IMR-90 (cell line): ENCODE results near the gene RASSF5. TPM values are rescaled to one million over a fixed set of nuclear protein-coding genes. Genes with fewer than 3 reads are reported as not detected.

Experiments
- ATAC-seq: fragments of 200-7000 bp; cut with Tn5 transposase; 2 replicates; pipeline ENCODE4 v1.9.1; 2020; ENCODE audit warnings: low read depth, mild to moderate bottlenecking, moderate library complexity
- BruUV-seq: library from RNA; stranded (reverse); fragments of 400-500 nt; replicated peaks from 2 replicates; lab custom pipeline; 2021; lab: Mats Ljungman, UMichigan
- CTCF ChIA-PET: fragments of 300-600 bp; formaldehyde crosslinking; extraction: SDS; loops from one replicate; lab custom pipeline; 2021; ENCODE audit warnings: antibody characterized with exemption; lab: Yijun Ruan, JAX
- POLR2A ChIA-PET: fragments of 300-600 bp; sonication (Branson Sonifier 250); formaldehyde crosslinking; loops from one replicate; lab custom pipeline; 2022; ENCODE audit warnings: antibody characterized with exemption; ENCODE audit not compliant: unreplicated experiment; lab: Charles Lee
- DNase-seq: peaks from one replicate; pipeline ENCODE4 v3.0.0; 2013
- H2AFZ ChIP-seq: replicated peaks from 2 replicates; pipeline ENCODE3; 2013; ENCODE audit warnings: low read length, mild to moderate bottlenecking; ENCODE audit not compliant: poor library complexity
- H2AK5ac ChIP-seq: 2 replicates; pipeline ENCODE4 v1.6.1; 2013; ENCODE audit warnings: low read depth, low read length, inconsistent platforms
- H2AK9ac ChIP-seq: replicated peaks from 2 replicates; pipeline ENCODE3; 2013; ENCODE audit warnings: mild to moderate bottlenecking, low read depth, low read length, moderate library complexity; ENCODE audit not compliant: poor library complexity
- H2BK120ac ChIP-seq: 2 replicates; pipeline ENCODE4 v1.6.1; 2013; ENCODE audit warnings: low read depth, low read length, inconsistent platforms
- H2BK15ac ChIP-seq: 3 replicates; pipeline ENCODE4 v1.6.1; 2013; ENCODE audit warnings: low read depth, low read length, inconsistent platforms
- H2BK20ac ChIP-seq: 2 replicates; pipeline ENCODE4 v1.6.1; 2013; ENCODE audit warnings: low read depth, mild to moderate bottlenecking, inconsistent platforms, low read length, moderate library complexity
- H2BK5ac ChIP-seq: 2 replicates; pipeline ENCODE4 v1.6.1; 2013; ENCODE audit warnings: mild to moderate bottlenecking, low read depth, low read length, inconsistent platforms; ENCODE audit not compliant: poor library complexity, severe bottlenecking
- H3K14ac ChIP-seq: replicated peaks from 2 replicates; pipeline ENCODE4 v1.6.1; 2013; ENCODE audit warnings: low read depth, low read length, inconsistent platforms
- H3K18ac ChIP-seq: 2 replicates; pipeline ENCODE4 v1.6.1; 2013; ENCODE audit warnings: low read depth, low read length, control low read depth
- H3K23ac ChIP-seq: 2 replicates; pipeline ENCODE4 v1.6.1; 2013; ENCODE audit warnings: low read depth, low read length, inconsistent platforms
- H3K27ac ChIP-seq: 2 replicates; pipeline ENCODE4 v1.5.1; 2013; ENCODE audit warnings: mild to moderate bottlenecking, control low read depth, low read length; ENCODE audit not compliant: insufficient read depth
- H3K27me3 ChIP-seq: 2 replicates; pipeline ENCODE4 v1.6.1; 2013; ENCODE audit warnings: low read length; ENCODE audit not compliant: control insufficient read depth, insufficient read depth
- H3K36me3 ChIP-seq: 2 replicates; pipeline ENCODE4 v1.6.1; 2013; ENCODE audit warnings: low read length, mixed read lengths; ENCODE audit not compliant: control insufficient read depth, insufficient read depth
- H3K4ac ChIP-seq: 2 replicates; pipeline ENCODE4 v1.6.1; 2013; ENCODE audit warnings: low read depth, low read length, inconsistent platforms
- H3K4me1 ChIP-seq: 2 replicates; pipeline ENCODE4 v1.6.1; 2013; ENCODE audit warnings: low read length, mixed read lengths; ENCODE audit not compliant: control insufficient read depth, insufficient read depth
- H3K4me2 ChIP-seq: 2 replicates; pipeline ENCODE4 v1.6.1; 2013; ENCODE audit warnings: low read depth, mild to moderate bottlenecking, control low read depth, low read length, moderate library complexity
- H3K4me3 ChIP-seq: 2 replicates; pipeline ENCODE4 v1.5.1; 2013; ENCODE audit warnings: low read depth, mild to moderate bottlenecking, control low read depth, low read length, moderate library complexity; ENCODE audit not compliant: insufficient read depth
- H3K56ac ChIP-seq: 2 replicates; pipeline ENCODE4 v1.6.1; 2013; ENCODE audit warnings: low read length, inconsistent platforms; ENCODE audit not compliant: insufficient read depth; ENCODE audit errors: extremely low read depth
- H3K79me1 ChIP-seq, 2 experiments: 2 replicates each; pipeline ENCODE4 v1.6.1; 2013; ENCODE audit warnings: low read length in 2 of 2, inconsistent platforms in 1 of 2, low read depth in 1 of 2
- H3K9ac ChIP-seq: 2 replicates; pipeline ENCODE4 v1.6.1; 2013; ENCODE audit warnings: low read depth, low read length, control low read depth
- H3K9me1 ChIP-seq: 2 replicates; pipeline ENCODE4 v1.6.1; 2013; ENCODE audit warnings: low read length, inconsistent platforms; ENCODE audit not compliant: insufficient read depth
- H3K9me3 ChIP-seq: 2 replicates; pipeline ENCODE4 v1.6.1; 2013; ENCODE audit warnings: low read length; ENCODE audit not compliant: control insufficient read depth, insufficient read depth
- H4K20me1 ChIP-seq: 2 replicates; pipeline ENCODE4 v1.6.1; 2013; ENCODE audit warnings: low read length, inconsistent platforms; ENCODE audit not compliant: insufficient read depth
- H4K5ac ChIP-seq: 2 replicates; pipeline ENCODE4 v1.6.1; 2013; ENCODE audit warnings: mild to moderate bottlenecking, low read depth, low read length, control low read depth
- H4K8ac ChIP-seq, 2 experiments: 2 replicates each; pipeline ENCODE4 v1.6.1; 2013; ENCODE audit warnings: low read depth in 2 of 2, low read length in 2 of 2, control low read depth in 1 of 2, inconsistent platforms in 1 of 2
- H4K91ac ChIP-seq: 2 replicates; pipeline ENCODE4 v1.6.1; 2013; ENCODE audit warnings: low read depth, low read length, inconsistent platforms; ENCODE audit not compliant: insufficient read depth
- BHLHE40 ChIP-seq: fragments of 150-350 bp; IDR thresholded peaks from 2 replicates; pipeline ENCODE4 v1.6.1; 2016; ENCODE audit warnings: mild to moderate bottlenecking, low read depth, low read length
- CEBPB ChIP-seq: IDR thresholded peaks from 2 replicates; pipeline ENCODE4 v1.6.1; 2012; ENCODE audit warnings: low read depth, low read length, improper control_type of control experiment
- CHD1 ChIP-seq: IDR thresholded peaks from 2 replicates; pipeline ENCODE4 v1.6.1; 2012; ENCODE audit warnings: low read depth, low read length, improper control_type of control experiment
- CTCF ChIP-seq: conservative IDR thresholded peaks from 2 replicates; pipeline ENCODE4 v1.5.1; 2012; ENCODE audit warnings: mild to moderate bottlenecking, low read depth, low read length, improper control_type of control experiment
- FOS ChIP-seq: fragments of 150-350 bp; IDR thresholded peaks from 2 replicates; pipeline ENCODE4 v1.6.1; 2016; ENCODE audit warnings: low read depth, low read length
- MAFK ChIP-seq: IDR thresholded peaks from 2 replicates; pipeline ENCODE4 v1.6.1; 2012; ENCODE audit warnings: low read depth, low read length, improper control_type of control experiment
- MAZ ChIP-seq: IDR thresholded peaks from 2 replicates; pipeline ENCODE4 v1.6.1; 2012; ENCODE audit warnings: low read depth, mild to moderate bottlenecking, low read length, improper control_type of control experiment, moderate library complexity, borderline replicate concordance
- MXI1 ChIP-seq: IDR thresholded peaks from 2 replicates; pipeline ENCODE4 v1.6.1; 2012; ENCODE audit warnings: low read depth, mild to moderate bottlenecking, low read length, moderate library complexity, borderline replicate concordance
- NFE2L2 ChIP-seq: fragments of 150-350 bp; IDR thresholded peaks from 2 replicates; pipeline ENCODE4 v1.6.1; 2016; ENCODE audit warnings: low read depth, mild to moderate bottlenecking, low read length
- POLR2A ChIP-seq: IDR thresholded peaks from 2 replicates; pipeline ENCODE4 v1.6.1; 2012; ENCODE audit warnings: mild to moderate bottlenecking, low read depth, low read length
- RAD21 ChIP-seq: IDR thresholded peaks from 2 replicates; pipeline ENCODE4 v1.6.1; 2012; ENCODE audit warnings: low read length, improper control_type of control experiment
- RCOR1 ChIP-seq: IDR thresholded peaks from 2 replicates; pipeline ENCODE4 v1.6.1; 2012; ENCODE audit warnings: mild to moderate bottlenecking, low read length, improper control_type of control experiment; ENCODE audit not compliant: insufficient replicate concordance
- SMC3 ChIP-seq: fragments of 150-350 bp; IDR thresholded peaks from 2 replicates; pipeline ENCODE4 v1.6.1; 2016; ENCODE audit warnings: low read depth, mild to moderate bottlenecking, antibody characterized with exemption, low read length, moderate library complexity
- USF2 ChIP-seq: fragments of 150-350 bp; IDR thresholded peaks from 2 replicates; pipeline ENCODE4 v1.6.1; 2017; ENCODE audit warnings: mild to moderate bottlenecking, antibody characterized with exemption, low read length, low read depth
- WGBS, 2 experiments: methylation state at CpG; one replicate each; pipeline versions ENCODE4 v1.1.5 to v1.1.7; 2013; ENCODE audit warnings: missing lambda C conversion rate in 2 of 2; ENCODE audit not compliant: insufficient read length in 1 of 2; ENCODE audit errors: extremely low coverage in 2 of 2; 5-methylcytosine and 5-hydroxymethylcytosine counted together
- dilution Hi-C: fragments of 300-500 bp; cut with HindIII; formaldehyde crosslinking; loops from one replicate; pipeline ENCODE4 v1.14.3; 2018; ENCODE audit warnings: low sequenced_read_pairs; ENCODE audit not compliant: unreplicated experiment
- in situ Hi-C: fragments of 300-500 bp; cut with MboI; formaldehyde crosslinking; loops from 3 replicates; pipeline ENCODE4 v1.14.3; 2019; ENCODE audit warnings: low sequenced_read_pairs, inconsistent platforms, mixed read lengths
- intact Hi-C: fragments of 100-400 bp; cut with micrococcal nuclease; formaldehyde crosslinking; loops from 2 replicates; pipeline ENCODE4 v1.10.0; 2022
- polyA plus RNA-seq, 3 experiments: library from polyadenylated mRNA; depleted of rRNA; stranded (reverse); fragments of >200 nt; gene quantifications; 2 replicates each; pipeline ENCODE4 v1.2.3, GENCODE V29; 2012; ENCODE audit warnings: low replicate concordance in 1 of 3
- total RNA-seq: library from RNA; depleted of rRNA; stranded (reverse); fragments of >200 nt; gene quantifications from 2 replicates; pipeline ENCODE4 v1.2.3, GENCODE V29; 2012

The RASSF5 gene
- total and polyA plus RNA-seq, 2 of the 4 experiments (the other 2 are of a cell fraction) = 0.18 to 1.1 TPM

- Histone ChIP-seq H3K14ac (peak within 1 kb of the TSS; percentile 85; the same call in 1 of the 2 replicates), H4K5ac (peak within 1 kb of the TSS; percentile 44), H3K23ac (peak within 1 kb of the TSS; percentile 97), H2AK5ac (peak within 1 kb of the TSS; percentile 27; the same call in 1 of the 2 replicates), H2BK5ac (peak within 1 kb of the TSS; percentile 80), H4K91ac (peak within 1 kb of the TSS; percentile 75), H3K4me3 (peak within 1 kb of the TSS; percentile 94), H3K4me1 (peaks cover 8% of the 10 kb centered on the region), H2BK120ac (peak within 1 kb of the TSS; percentile 70), H3K9ac (peak within 1 kb of the TSS; percentile 61), H3K4me2 (peak within 1 kb of the TSS; percentile 100), H3K27me3 (no peaks in the 10 kb centered on the region), H4K8ac (peak within 1 kb of the TSS; percentile 73 to 91), H3K18ac (peak within 1 kb of the TSS; percentile 58), H3K9me1 (0 out of 2 replicates have a peak, but pooled peaks cover 3% of the 10 kb centered on the region), H2AFZ (peak within 1 kb of the TSS; percentile 95), H3K27ac (peak within 1 kb of the TSS; percentile 69), H3K9me3 (no peaks in the 10 kb centered on the region), H2BK20ac (0 out of 2 replicates have a peak within 1 kb of the TSS, but pooled peaks have one; percentile 42), H2AK9ac (peak within 1 kb of the TSS; percentile 86), H3K36me3 (no peaks in the 10 kb centered on the region; the same call in 1 of the 2 replicates), H3K79me1 (peaks cover 0 to 25% of the 10 kb centered on the region in 2 experiments; a peak in 3 of 4 replicates), H3K4ac (peak within 1 kb of the TSS; percentile 89), H4K20me1 (no peaks in the 10 kb centered on the region), H3K56ac (peak within 1 kb of the TSS; percentile 49), H2BK15ac (peak within 1 kb of the TSS; percentile 77; the same call in 1 of the 3 replicates)
- ChIA-PET CTCF (interaction anchor here (0.6 to 4.1 kb wide), 7 partner anchors 14 to 174 kb away, joined by 3 to 37 read pairs (median 5); no protein-coding TSS in a partner anchor), POLR2A (interaction anchor here (1.5 kb wide), 1 partner anchor 29 kb away, joined by 4 read pairs; no protein-coding TSS in a partner anchor)
- in situ Hi-C loops (no loop called here), dilution Hi-C loops (no loop called here), intact Hi-C loops (loop anchor here (2.0 to 10.0 kb wide), 2 partner anchors 79 to 349 kb away; no protein-coding TSS in a partner anchor)
- DNase-seq (peak; percentile 92), ATAC-seq (peak; percentile 88)
- no TSS peak for BruUV-seq
- WGBS, 2 experiments = 0% methylated on average over 27 of the region's 84 CpGs; no CpG with 5 or more reads in 1 of the 2 experiments
- TF ChIP-seq SMC3 (no peak), RCOR1 (no peak), CHD1 (peak; percentile 41; the same call in 1 of the 2 replicates), POLR2A (peak; percentile 96), RAD21 (no peak), USF2 (peak; percentile 72), MAFK (no peak), MXI1 (peak; percentile 97), MAZ (peak; percentile 97), FOS (no peak), CEBPB (no peak), CTCF (peak; percentile 8; the same call in 1 of the 2 replicates), BHLHE40 (peak; percentile 45; the same call in 1 of the 2 replicates), NFE2L2 (no peak)
These were observed 128.0 kb downstream of the RASSF5 start, which contains the start of gene DYRK3 for GRCh38 chr1:206635080-206635977. Gene DYRK3, plus strand, starts transcription at chr1:206635536. Its CDS starts 168 bp downstream, at chr1:206635704.
